ENCODE measurements around the gene RUFY2.
"Not testable (repeated sequence)": the region's sequence is repeated elsewhere in the genome, so short reads cannot be mapped to it uniquely, and the experiment has no call there.

Gene RUFY2

GRCh38 chr10:68406815-68407548, at the start of gene RUFY2:
RUFY2 (minus strand) TSS chr10:68407277; CDS start chr10:68407189, 88 bp downstream.
- ATAC-seq (peak; percentile 95), DNase-seq (peak; percentile 81)
- Mint-ChIP-seq H3K27ac (peak within 1 kb of the TSS; percentile 81), H3K4me3 (peak within 1 kb of the TSS; percentile 87), H3K4me1 (peaks cover 21% of the 10 kb centered on the region), H3K27me3 (no peaks in the 10 kb centered on the region), H3K36me3 (ENCODE audit: low read depth) (no peaks in the 10 kb centered on the region), H3K9me3 (no peaks in the 10 kb centered on the region)

- not testable (repeated sequence) for DNase-seq, H3K27ac Mint-ChIP-seq, H3K9me3 Mint-ChIP-seq, H3K27me3 Mint-ChIP-seq, ATAC-seq, H3K4me1 Mint-ChIP-seq, H3K4me3 Mint-ChIP-seq
- H3K36me3 Mint-ChIP-seq (ENCODE audit: low read depth), result peaks cover 47% of the 10 kb centered on the region
Observed at GRCh38 chr10:68449698-68450097, 42.6 kb upstream of the RUFY2 start.

- no peak for ATAC-seq
- Mint-ChIP-seq H3K36me3 (ENCODE audit: low read depth) (peaks cover 41% of the 10 kb centered on the region), H3K4me1 (no peaks in the 10 kb centered on the region), H3K4me3 (no peak overlapping the region), H3K27me3 (no peaks in the 10 kb centered on the region), H3K27ac (no peak overlapping the region), H3K9me3 (no peaks in the 10 kb centered on the region)
- no peak for DNase-seq
Observed at GRCh38 chr10:68446179-68446578, 39.1 kb upstream of the RUFY2 start.

- Mint-ChIP-seq H3K27ac (no peak overlapping the region), H3K36me3 (ENCODE audit: low read depth) (peaks cover 29% of the 10 kb centered on the region), H3K9me3 (no peaks in the 10 kb centered on the region), H3K27me3 (no peaks in the 10 kb centered on the region), H3K4me1 (no peaks in the 10 kb centered on the region), H3K4me3 (no peak overlapping the region)
- DNase-seq (no peak), ATAC-seq (no peak)
Observed at GRCh38 chr10:68442971-68443370, 35.9 kb upstream of the RUFY2 start.

- H3K36me3 Mint-ChIP-seq (ENCODE audit: low read depth), result peaks cover 38% of the 10 kb centered on the region
- H3K4me3 Mint-ChIP-seq, result no peak overlapping the region
- no peaks in the 10 kb centered on the region for H3K27me3 Mint-ChIP-seq
- H3K27ac Mint-ChIP-seq, result no peak overlapping the region
- no peaks in the 10 kb centered on the region for H3K9me3 Mint-ChIP-seq
- no peak for DNase-seq
- ATAC-seq, result no peak
- no peaks in the 10 kb centered on the region for H3K4me1 Mint-ChIP-seq
Observed at GRCh38 chr10:68440898-68441297, 33.8 kb upstream of the RUFY2 start.

- H3K9me3 Mint-ChIP-seq, result no peaks in the 10 kb centered on the region
- H3K36me3 Mint-ChIP-seq (ENCODE audit: low read depth), result peaks cover 32% of the 10 kb centered on the region
- no peak overlapping the region for H3K4me3 Mint-ChIP-seq
- no peak overlapping the region for H3K27ac Mint-ChIP-seq
- ATAC-seq (no peak), DNase-seq (no peak)
- no peaks in the 10 kb centered on the region for H3K27me3 Mint-ChIP-seq
- H3K4me1 Mint-ChIP-seq, result no peaks in the 10 kb centered on the region
Observed at GRCh38 chr10:68435803-68436202, 28.7 kb upstream of the RUFY2 start.

GRCh38 chr10:68434657-68435056, 27.6 kb upstream of the RUFY2 start:
- no peaks in the 10 kb centered on the region for H3K9me3 Mint-ChIP-seq
- ATAC-seq (no peak), DNase-seq (no peak)
- H3K36me3 Mint-ChIP-seq (ENCODE audit: low read depth), result peaks cover 37% of the 10 kb centered on the region
- no peaks in the 10 kb centered on the region for H3K4me1 Mint-ChIP-seq
- no peaks in the 10 kb centered on the region for H3K27me3 Mint-ChIP-seq
- H3K27ac Mint-ChIP-seq, result no peak overlapping the region
- H3K4me3 Mint-ChIP-seq, result no peak overlapping the region

- no peak overlapping the region for H3K4me3 Mint-ChIP-seq
- ATAC-seq (no peak), DNase-seq (no peak)
- no peaks in the 10 kb centered on the region for H3K27me3 Mint-ChIP-seq
- peaks cover 12% of the 10 kb centered on the region for H3K4me1 Mint-ChIP-seq
- no peak overlapping the region for H3K27ac Mint-ChIP-seq
- H3K36me3 Mint-ChIP-seq (ENCODE audit: low read depth), result peaks cover 40% of the 10 kb centered on the region
- no peaks in the 10 kb centered on the region for H3K9me3 Mint-ChIP-seq
Observed at GRCh38 chr10:68428396-68429104, 21.5 kb upstream of the RUFY2 start.

GRCh38 chr10:68424454-68425014, 17.5 kb upstream of the RUFY2 start:
- no peaks in the 10 kb centered on the region for H3K27me3 Mint-ChIP-seq
- peak overlapping the region; percentile 72 for H3K27ac Mint-ChIP-seq
- no peak overlapping the region for H3K4me3 Mint-ChIP-seq
- DNase-seq, result no peak
- no peak for ATAC-seq
- H3K9me3 Mint-ChIP-seq, result no peaks in the 10 kb centered on the region
- peaks cover 47% of the 10 kb centered on the region for H3K36me3 Mint-ChIP-seq (ENCODE audit: low read depth)
- H3K4me1 Mint-ChIP-seq, result peaks cover 20% of the 10 kb centered on the region

GRCh38 chr10:68423522-68423921, 16.4 kb upstream of the RUFY2 start:
- DNase-seq (peak; percentile 60), ATAC-seq (peak; percentile 99)
- peak overlapping the region; percentile 72 for H3K27ac Mint-ChIP-seq
- peak overlapping the region; percentile 28 for H3K4me3 Mint-ChIP-seq
- no peaks in the 10 kb centered on the region for H3K27me3 Mint-ChIP-seq
- no peaks in the 10 kb centered on the region for H3K9me3 Mint-ChIP-seq
- H3K36me3 Mint-ChIP-seq (ENCODE audit: low read depth), result peaks cover 51% of the 10 kb centered on the region
- peaks cover 20% of the 10 kb centered on the region for H3K4me1 Mint-ChIP-seq

- no peaks in the 10 kb centered on the region for H3K9me3 Mint-ChIP-seq
- H3K27me3 Mint-ChIP-seq, result no peaks in the 10 kb centered on the region
- H3K4me1 Mint-ChIP-seq, result peaks cover 16% of the 10 kb centered on the region
- H3K27ac Mint-ChIP-seq, result no peak overlapping the region
- no peak overlapping the region for H3K4me3 Mint-ChIP-seq
- ATAC-seq, result no peak
- DNase-seq, result no peak
- H3K36me3 Mint-ChIP-seq (ENCODE audit: low read depth), result peaks cover 54% of the 10 kb centered on the region
Observed at GRCh38 chr10:68419376-68419775, 12.3 kb upstream of the RUFY2 start.

- Mint-ChIP-seq H3K4me3 (no peak overlapping the region), H3K27me3 (no peaks in the 10 kb centered on the region), H3K36me3 (ENCODE audit: low read depth) (peaks cover 7% of the 10 kb centered on the region), H3K27ac (peak overlapping the region; percentile 6), H3K9me3 (no peaks in the 10 kb centered on the region), H3K4me1 (peaks cover 21% of the 10 kb centered on the region)
- ATAC-seq (no peak), DNase-seq (no peak)
Observed at GRCh38 chr10:68408898-68409518, 1.9 kb upstream of the RUFY2 start.

GRCh38 chr10:68406111-68406814, 814 bp downstream of the RUFY2 start:
- ATAC-seq (peak; percentile 41), DNase-seq (peak; percentile 52)
- peaks cover 21% of the 10 kb centered on the region for H3K4me1 Mint-ChIP-seq
- H3K9me3 Mint-ChIP-seq, result no peaks in the 10 kb centered on the region
- H3K27ac Mint-ChIP-seq, result peak overlapping the region; percentile 78
- H3K4me3 Mint-ChIP-seq, result peak overlapping the region; percentile 87
- no peaks in the 10 kb centered on the region for H3K27me3 Mint-ChIP-seq
- H3K36me3 Mint-ChIP-seq (ENCODE audit: low read depth), result no peaks in the 10 kb centered on the region

GRCh38 chr10:68403701-68404100, 3.4 kb downstream of the RUFY2 start:
- H3K27me3 Mint-ChIP-seq, result no peaks in the 10 kb centered on the region
- DNase-seq (no peak), ATAC-seq (no peak)
- no peaks in the 10 kb centered on the region for H3K9me3 Mint-ChIP-seq
- peaks cover 7% of the 10 kb centered on the region for H3K36me3 Mint-ChIP-seq (ENCODE audit: low read depth)
- peaks cover 21% of the 10 kb centered on the region for H3K4me1 Mint-ChIP-seq
- H3K4me3 Mint-ChIP-seq, result no peak overlapping the region
- no peak overlapping the region for H3K27ac Mint-ChIP-seq
